ENCODE data around the gene STK32C. TPM values are rescaled to one million over a fixed set of nuclear protein-coding genes. Genes with fewer than 3 reads are reported as not detected.

The STK32C gene
- total RNA-seq, 2 donors from 2014 or later, result 7.2 to 21.5 TPM

GRCh38 chr10:132258423-132258822 lies 49.3 kb downstream of the STK32C start:
- intact Hi-C loops (cut with DNase I), result no loop called here
- H3K36me3 ChIP-seq, result no peaks in the 10 kb centered on the region
- no peaks in the 10 kb centered on the region for H3K9me3 ChIP-seq
- no peak overlapping the region for H3K27ac ChIP-seq
- WGBS, result 91% methylated on average over 17 of the region's 23 CpGs
- TF ChIP-seq CTCF (IDR thresholded peaks at IDR 0.05), result no peak
- no peak for TF ChIP-seq POLR2A (IDR thresholded peaks at IDR 0.05)
- no peak for TF ChIP-seq POLR2AphosphoS5 (IDR thresholded peaks at IDR 0.05)
- no peaks in the 10 kb centered on the region for H3K27me3 ChIP-seq (replicated peaks; ENCODE audit: insufficient read depth)
- no peak overlapping the region for H3K4me3 ChIP-seq
- DNase-seq (ENCODE audit: low spot score), result no peak
- H3K4me1 ChIP-seq (replicated peaks), result no peaks in the 10 kb centered on the region

GRCh38 chr10:132257907-132258306 lies 49.8 kb downstream of the STK32C start:
- H3K4me1 ChIP-seq (replicated peaks), result no peaks in the 10 kb centered on the region
- H3K36me3 ChIP-seq, result no peaks in the 10 kb centered on the region
- no peaks in the 10 kb centered on the region for H3K9me3 ChIP-seq
- TF ChIP-seq POLR2A (IDR thresholded peaks at IDR 0.05) (no peak), POLR2AphosphoS5 (IDR thresholded peaks at IDR 0.05) (no peak), CTCF (IDR thresholded peaks at IDR 0.05) (no peak)
- no peaks in the 10 kb centered on the region for H3K27me3 ChIP-seq (replicated peaks; ENCODE audit: insufficient read depth)
- no peak for DNase-seq (ENCODE audit: low spot score)
- 93% methylated on average over 9 of the region's 9 CpGs for WGBS
- no peak overlapping the region for H3K4me3 ChIP-seq
- H3K27ac ChIP-seq, result no peak overlapping the region
- intact Hi-C loops (cut with DNase I), result no loop called here

GRCh38 chr10:132257271-132257670 lies 50.5 kb downstream of the STK32C start:
- Histone ChIP-seq H3K27me3 (replicated peaks; ENCODE audit: insufficient read depth) (no peaks in the 10 kb centered on the region), H3K9me3 (no peaks in the 10 kb centered on the region), H3K4me1 (replicated peaks) (no peaks in the 10 kb centered on the region), H3K36me3 (no peaks in the 10 kb centered on the region), H3K4me3 (no peak overlapping the region), H3K27ac (no peak overlapping the region)
- TF ChIP-seq CTCF (IDR thresholded peaks at IDR 0.05) (no peak), POLR2AphosphoS5 (IDR thresholded peaks at IDR 0.05) (no peak)
- intact Hi-C loops (cut with DNase I), result no loop called here
- WGBS, result 76% methylated on average over 8 of the region's 8 CpGs
- no peak for DNase-seq (ENCODE audit: low spot score)

GRCh38 chr10:132256866-132257265 lies 50.9 kb downstream of the STK32C start:
- WGBS, result 92% methylated on average over 5 of the region's 5 CpGs
- Histone ChIP-seq H3K9me3 (no peaks in the 10 kb centered on the region), H3K27ac (no peak overlapping the region), H3K36me3 (no peaks in the 10 kb centered on the region), H3K4me1 (replicated peaks) (no peaks in the 10 kb centered on the region), H3K4me3 (no peak overlapping the region), H3K27me3 (replicated peaks; ENCODE audit: insufficient read depth) (no peaks in the 10 kb centered on the region)
- no peak for DNase-seq (ENCODE audit: low spot score)
- intact Hi-C loops (cut with DNase I), result no loop called here
- TF ChIP-seq CTCF (IDR thresholded peaks at IDR 0.05) (no peak), POLR2A (IDR thresholded peaks at IDR 0.05) (no peak), POLR2AphosphoS5 (IDR thresholded peaks at IDR 0.05) (no peak)

GRCh38 chr10:132255489-132256344 lies 52.0 kb downstream of the STK32C start:
- no peak overlapping the region for H3K4me3 ChIP-seq
- H3K36me3 ChIP-seq, result no peaks in the 10 kb centered on the region
- H3K4me1 ChIP-seq (replicated peaks), result no peaks in the 10 kb centered on the region
- 77% methylated on average over 22 of the region's 23 CpGs for WGBS
- DNase-seq (ENCODE audit: low spot score), result no peak
- H3K27me3 ChIP-seq (replicated peaks; ENCODE audit: insufficient read depth), result no peaks in the 10 kb centered on the region
- no peak for TF ChIP-seq CTCF (IDR thresholded peaks at IDR 0.05)
- TF ChIP-seq POLR2A (IDR thresholded peaks at IDR 0.05), result no peak
- no peak for TF ChIP-seq POLR2AphosphoS5 (IDR thresholded peaks at IDR 0.05)
- intact Hi-C loops (cut with DNase I), result no loop called here
- no peak overlapping the region for H3K27ac ChIP-seq
- H3K9me3 ChIP-seq, result no peaks in the 10 kb centered on the region

All from prostate gland (tissue), 2 donors.